SHP77 (cell line): Measurements from ENCODE around the gene RCAN1.

Experiments
- DNase-seq, 2 experiments: peaks; one replicate each; lab custom pipeline; 2025; lab: John Stamatoyannopoulos, UW

Gene RCAN1

DNA sequence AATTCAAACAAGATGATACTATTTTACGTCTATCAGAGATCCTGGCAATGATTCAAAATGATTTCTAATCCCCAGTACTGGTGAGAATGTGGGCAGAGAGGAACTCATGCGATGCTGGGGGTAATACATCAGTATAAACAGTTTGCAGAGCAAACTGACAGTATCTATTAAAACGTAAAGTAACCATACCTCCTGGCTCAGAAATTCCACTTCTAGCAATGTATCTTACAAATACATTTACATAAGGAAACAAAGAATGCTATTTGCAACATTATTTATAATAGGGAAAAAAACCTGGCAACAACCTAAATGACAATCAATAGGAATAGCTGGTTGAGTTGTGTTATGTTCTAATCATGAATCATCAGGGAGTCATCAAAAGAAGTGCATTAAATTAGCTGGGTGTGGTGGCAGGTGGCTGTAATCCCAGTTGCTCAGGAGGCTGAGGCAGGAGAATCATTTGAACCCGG is 15.9 kb downstream of the RCAN1 start:
- peak in 1 of 2 experiments; percentile 17 for DNase-seq

DNA sequence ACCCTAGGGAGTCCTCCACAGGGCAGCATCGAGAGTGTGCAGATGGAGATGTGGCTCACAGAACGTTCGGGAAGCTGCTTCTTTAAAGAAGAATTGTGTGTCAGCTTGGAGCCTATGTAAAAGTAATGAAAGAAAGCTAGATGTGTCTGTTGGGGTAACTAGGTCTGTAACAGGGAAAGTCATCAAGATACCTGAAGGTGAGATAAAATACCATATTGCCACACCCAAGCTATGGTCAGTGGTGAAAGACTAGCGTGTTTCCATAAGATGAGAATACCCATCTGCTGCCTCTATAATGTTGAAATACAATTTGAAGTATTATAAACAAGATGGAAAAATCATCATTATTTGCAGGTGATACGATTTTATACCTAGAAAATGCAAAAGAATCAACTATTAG is 17.5 kb downstream of the RCAN1 start:
- no peak for DNase-seq

DNA sequence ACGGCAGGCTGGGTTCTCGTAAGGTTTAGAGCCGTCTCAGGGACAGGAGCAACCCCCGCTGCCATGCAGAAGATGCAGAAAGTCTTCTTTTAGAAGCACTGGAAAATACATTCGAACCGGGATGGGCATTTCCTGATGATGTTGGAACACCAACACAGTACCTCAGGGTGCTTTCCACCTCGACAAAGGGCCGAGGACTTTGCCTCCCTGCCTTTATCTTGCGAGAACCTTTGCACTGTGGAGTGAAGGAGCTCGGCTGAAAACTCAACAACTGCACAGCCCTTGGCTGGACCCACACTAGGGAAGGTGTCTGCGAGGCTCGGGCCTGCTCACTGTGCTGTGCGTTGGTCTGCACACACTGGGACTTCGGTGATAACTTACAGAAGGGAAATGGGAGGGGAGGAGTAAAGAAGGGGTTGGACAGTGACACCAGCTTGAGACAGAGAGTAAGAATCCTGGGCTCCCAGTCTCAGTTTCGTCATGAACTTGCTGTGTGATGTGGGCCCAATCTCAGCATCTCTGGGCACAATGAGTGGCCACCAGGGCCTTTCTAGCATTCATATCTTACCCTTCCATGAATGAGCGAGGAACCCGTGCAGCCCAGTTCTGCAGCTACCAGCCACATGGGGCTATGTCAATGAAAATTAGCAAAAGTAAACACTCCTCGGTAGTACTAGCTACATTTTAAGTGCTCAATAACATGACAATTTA is 18.2 kb downstream of the RCAN1 start:
- no peak for DNase-seq

DNA sequence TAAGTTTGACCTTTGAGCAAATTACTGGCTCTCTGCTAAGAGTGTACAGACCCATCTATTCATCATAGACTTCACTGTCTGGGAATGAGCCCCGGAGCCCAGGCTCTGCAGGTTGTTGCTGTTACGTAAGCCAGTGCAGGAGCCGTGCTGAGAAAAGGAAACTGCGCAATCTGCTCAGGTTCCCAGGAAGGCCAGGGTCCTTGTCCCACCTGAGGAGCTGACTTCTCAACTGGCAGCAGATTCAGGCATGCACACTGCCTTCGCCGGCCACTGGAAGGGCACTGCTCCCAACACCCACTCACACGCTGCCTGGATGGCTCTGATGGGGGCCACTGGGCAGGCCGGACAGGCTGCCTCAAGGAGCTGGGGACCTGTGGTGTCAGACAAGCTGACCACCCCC is 19.5 kb downstream of the RCAN1 start:
- DNase-seq: no peak

DNA sequence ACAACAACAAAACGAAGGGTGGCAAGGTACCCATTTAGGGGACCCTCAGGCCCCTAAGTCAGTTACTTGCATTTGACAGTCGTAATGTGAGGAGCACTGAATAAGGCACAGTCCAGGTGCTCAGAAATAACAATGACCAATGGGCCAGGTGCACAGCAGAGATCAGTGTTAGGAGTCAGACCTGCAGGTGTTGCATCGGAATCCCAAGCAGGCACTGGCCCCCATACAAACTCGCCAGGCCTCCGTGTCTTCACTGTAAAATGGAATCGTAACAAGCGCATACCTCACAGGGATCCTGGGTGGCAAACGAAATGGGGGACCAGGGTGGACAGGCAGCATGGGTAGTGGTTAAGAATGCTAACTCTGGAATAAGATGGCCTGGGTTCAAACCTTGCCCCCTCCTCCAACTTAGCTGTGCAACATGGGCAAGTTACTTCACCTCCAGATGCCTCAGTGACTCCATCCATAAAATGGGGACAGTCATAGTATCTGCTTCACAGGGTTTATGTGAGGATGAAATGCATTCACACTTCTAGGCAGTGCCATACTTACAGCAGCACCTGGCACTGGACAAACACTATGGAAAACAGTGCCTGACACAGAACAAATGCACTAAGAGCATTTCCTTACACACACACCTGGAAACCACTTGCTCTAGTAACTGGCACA is 20.2 kb downstream of the RCAN1 start:
- no peak for DNase-seq

DNA sequence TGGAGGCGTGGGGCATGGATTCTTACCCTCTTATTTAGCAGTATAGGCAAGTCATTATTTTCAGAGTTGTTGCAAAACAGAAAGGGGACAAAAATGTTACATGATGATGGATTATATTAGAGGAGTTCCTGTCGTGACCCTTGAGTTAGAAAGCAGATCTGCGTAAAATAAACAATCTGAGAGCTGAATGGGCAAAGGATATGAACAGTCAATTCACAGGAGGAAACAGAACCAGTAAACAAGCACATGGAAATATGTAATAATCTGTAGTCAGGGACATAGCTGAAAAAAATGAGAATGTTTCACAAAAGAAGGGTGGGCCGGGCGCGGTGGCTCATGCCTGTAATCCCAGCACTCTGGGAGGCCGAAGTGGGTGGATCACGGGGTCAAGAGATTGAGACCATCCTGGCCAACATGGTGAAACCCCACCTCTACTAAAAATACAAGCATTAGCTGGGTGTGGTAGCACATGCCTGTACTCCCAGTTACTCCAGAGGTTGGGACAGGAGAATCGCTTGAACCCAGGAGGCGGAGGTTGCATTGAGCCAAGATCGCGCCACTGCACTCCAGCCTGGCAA is 20.9 kb downstream of the RCAN1 start:
- no peak for DNase-seq

DNA sequence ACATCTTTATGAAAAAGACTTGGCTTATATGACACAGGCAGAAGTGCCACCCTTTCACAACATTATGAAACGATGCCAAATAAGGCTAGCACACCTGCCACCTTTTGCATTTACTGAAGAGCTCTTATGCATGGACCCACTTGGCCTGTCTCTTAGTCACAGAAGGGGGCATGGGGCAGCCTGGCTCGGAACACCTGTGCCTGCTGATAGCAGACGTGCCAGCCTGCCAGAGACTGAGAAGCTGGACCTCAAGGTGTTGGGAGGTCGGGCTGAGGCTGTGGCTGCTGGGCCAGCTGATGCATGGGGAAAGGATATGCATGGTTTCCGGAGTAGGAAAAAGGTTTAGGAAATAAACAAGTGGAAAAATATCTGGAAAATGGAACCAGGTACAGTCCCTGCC is 21.5 kb downstream of the RCAN1 start:
- peak; percentile 25 to 49 for DNase-seq

DNA sequence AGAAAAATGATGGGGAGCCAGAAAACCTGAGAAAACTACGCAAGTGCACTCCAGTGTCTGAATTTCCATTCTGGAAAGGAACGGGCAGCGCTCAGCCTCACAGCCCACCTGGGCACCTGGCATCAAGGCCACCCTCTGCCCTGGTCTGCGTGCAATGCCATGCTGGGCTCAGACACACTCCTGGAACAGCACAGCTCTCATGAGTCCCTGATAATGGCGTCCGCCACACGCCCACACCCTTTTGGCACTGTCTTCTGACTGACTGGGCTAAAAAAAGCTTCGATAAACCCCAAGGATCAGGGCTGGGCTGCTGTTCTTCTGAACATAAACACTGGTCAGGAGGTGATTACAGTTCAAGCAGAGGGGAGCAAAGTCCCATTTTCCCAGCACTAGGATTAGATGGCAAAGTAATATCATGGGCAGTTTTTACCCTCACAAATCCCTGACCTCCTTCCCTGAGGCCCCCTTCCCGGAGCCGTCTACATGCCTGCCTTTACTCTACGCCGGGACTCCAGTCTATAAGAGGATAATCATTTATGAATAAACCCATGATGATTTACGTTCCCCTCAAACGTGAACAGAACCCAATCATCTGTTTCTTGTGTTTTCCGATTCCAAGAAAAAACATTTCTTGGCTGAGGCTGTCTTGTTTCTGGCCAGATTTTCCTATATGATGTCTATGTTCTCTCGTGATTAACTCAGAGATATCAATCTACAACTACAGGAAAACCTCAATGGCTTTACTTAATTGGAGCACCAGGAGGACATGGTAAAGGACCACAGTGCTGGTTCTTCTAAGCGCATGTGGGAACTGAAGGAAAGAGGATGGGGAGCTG is 22.6 kb downstream of the RCAN1 start:
- DNase-seq: no peak

DNA sequence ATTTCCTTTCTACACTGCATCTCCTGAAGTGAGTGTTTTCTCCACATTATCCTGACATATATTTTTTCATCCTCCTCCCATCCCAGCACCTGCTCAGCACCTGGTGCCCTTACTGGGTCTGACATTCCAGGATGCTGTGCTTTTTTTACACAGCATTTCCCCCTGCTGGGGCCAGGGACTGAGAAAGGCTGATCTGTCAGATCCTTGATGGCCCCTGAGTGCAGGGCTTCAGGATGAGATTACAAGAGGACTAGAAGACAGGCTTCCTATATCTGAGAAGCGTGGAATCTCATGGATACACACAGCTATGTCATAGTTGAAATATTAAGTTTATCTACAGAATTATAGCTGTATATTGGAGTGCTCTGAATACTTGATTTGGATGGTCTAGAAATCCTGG is 24.4 kb downstream of the RCAN1 start:
- peak in 1 of 2 experiments; percentile 38 for DNase-seq

DNA sequence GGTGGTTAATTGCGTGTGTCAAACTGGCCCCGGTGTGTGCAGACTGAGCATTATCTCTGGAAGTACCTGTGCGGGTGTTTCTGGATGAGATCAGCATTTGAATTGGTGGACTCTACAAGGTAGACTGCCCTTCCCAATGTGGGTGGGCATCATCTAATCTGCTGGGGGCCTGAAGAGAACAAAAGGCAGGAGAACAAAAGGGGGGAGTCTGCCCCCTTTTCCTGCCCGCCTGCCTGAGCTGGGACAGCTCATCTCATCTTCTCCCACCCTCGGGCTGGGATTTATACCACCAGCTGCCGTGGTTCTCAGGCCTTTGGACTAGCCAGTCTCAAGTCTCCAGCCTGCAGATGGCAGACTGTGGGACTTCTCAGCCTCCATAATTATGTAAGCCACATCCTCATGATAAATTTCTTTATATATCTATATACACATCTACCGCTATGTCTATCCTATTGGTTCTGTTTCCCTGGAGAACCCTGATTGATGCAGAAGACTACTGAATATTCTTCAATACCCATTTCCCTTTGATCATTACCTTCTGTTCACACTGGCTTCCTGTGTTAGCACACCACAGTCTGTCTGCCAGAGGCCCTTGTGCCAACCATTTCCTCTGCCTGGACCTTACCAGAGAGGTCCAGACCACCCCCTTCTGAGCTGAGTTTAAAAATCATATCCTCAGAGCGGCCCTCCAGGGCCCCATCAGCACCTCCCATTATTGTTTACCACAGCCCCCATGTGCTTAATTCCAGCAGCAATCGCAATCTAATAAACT is 25.2 kb downstream of the RCAN1 start:
- DNase-seq: no peak

DNA sequence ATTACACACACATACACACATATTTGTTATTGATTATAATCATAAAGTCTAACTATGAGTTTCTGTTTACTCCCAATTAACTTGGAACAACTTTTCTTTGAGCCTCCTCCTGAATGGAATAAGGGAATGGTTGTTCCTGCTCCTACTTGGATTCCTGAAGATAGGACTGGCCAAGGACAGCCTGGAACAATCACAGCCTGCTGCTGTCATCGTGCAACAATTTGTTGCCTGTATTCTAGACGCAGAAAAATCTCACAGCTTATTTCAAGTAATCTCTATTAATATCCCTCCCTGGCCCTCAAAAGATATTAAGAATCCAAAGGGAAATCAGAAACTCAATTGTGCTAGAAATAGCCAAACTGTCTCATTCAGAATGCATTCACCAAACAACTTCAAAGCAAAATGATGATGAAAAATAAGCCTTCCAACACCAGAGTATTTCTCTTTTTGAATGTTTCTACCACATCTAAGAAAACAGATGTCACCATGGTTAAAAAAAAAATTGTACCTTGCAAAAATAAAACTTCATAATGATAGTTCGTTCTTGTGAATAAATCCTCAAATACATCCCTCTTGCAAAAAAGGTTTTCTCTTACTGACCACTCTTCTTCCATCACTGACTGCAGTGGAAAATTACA is 30.9 kb downstream of the RCAN1 start:
- no peak for DNase-seq

DNA sequence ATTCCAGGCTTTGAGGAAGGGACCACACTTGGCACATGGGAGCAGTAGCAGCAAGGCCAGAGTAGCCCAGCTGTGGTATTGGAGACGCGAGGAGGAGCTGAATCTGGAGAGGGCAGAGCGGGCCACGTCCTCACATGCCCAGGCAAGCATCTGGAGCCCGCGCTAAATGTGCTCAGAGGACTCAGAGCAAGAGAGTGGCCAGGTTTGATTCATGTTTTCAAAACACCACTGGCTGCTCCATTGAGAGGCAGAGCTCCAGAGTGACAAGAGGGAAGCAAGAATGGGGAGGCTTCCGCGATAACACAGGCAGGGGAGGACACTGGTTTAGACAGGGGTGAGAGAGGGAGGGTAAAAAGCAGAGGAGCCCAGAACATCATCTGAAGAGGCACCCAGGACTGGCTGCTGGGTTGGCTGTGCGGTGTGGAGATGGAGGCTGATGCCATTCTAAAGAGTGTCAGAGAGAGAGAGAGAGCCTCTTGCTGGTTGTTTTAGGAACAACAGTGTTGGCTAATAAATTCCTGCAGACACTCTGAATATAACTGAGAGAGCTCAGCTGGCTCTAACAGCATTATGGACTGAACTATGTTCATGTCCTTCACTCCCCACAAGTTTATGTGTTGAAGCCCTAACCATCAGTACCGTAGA is 32.3 kb downstream of the RCAN1 start:
- no peak for DNase-seq

DNA sequence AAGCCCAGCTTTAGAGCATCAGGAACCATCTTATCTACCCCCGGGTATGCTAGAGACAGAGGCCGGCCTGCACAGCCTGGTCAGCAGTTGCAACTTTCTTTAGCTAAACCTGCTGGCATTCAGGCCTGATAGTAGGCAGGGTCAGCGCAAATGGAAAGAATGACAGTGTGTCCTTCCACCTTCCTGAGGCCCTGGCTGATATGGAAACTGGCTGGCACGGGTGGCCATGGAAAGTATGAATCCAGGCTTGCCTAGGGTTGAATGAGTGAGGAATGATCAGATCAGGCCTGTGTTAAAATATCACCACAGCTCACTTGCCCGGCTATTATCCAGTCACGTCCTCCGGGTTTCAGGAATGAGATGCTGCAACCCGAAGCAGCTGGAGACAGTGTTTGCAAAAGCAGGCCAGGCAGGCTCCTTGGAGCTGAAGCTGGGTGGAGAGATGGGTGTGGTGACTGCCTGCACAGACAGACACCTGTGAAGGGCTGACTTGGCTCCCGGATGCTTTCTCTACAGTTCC is 34.7 kb downstream of the RCAN1 start:
- no peak for DNase-seq

DNA sequence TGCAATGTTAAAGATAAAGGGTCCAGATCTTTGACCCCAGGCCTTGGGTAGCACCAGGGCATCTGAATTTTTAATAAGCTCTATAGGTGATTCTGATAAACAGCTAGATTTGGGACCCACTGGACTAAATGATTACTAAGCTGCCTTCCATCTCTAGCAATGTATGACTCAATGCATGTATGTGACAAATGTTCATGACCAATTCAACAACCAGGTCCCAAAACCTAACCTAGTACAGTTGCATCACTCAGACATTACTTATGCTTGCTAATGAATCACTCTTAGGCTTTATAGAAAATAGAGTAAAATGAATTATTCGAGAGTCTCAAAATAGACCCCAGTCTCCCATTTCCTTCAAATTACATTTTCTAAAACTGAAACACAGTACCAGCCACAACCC is 35.5 kb downstream of the RCAN1 start:
- DNase-seq: no peak

DNA sequence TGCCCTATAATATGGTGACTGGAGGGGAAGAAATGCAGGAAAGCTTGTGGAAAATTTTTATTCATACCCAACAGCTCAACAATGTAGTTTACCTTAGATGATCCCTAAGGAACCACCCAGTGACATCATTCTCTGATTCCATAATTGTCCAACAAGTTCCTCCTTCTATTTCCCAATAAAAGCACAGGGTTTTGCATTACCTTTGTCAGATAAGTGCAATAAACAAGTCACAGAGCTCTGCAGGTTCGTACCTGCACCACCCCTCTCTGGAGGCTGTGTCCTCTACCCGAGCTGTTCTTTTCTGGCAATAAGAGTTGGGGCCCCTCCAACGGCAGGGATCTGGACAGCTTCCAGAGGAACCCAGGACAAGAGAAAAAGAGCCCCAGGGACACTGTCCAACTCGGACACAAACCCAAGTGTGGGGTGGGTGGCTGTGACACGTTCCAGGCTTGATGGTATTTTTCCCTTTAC is 38.8 kb downstream of the RCAN1 start:
- DNase-seq: no peak

DNA sequence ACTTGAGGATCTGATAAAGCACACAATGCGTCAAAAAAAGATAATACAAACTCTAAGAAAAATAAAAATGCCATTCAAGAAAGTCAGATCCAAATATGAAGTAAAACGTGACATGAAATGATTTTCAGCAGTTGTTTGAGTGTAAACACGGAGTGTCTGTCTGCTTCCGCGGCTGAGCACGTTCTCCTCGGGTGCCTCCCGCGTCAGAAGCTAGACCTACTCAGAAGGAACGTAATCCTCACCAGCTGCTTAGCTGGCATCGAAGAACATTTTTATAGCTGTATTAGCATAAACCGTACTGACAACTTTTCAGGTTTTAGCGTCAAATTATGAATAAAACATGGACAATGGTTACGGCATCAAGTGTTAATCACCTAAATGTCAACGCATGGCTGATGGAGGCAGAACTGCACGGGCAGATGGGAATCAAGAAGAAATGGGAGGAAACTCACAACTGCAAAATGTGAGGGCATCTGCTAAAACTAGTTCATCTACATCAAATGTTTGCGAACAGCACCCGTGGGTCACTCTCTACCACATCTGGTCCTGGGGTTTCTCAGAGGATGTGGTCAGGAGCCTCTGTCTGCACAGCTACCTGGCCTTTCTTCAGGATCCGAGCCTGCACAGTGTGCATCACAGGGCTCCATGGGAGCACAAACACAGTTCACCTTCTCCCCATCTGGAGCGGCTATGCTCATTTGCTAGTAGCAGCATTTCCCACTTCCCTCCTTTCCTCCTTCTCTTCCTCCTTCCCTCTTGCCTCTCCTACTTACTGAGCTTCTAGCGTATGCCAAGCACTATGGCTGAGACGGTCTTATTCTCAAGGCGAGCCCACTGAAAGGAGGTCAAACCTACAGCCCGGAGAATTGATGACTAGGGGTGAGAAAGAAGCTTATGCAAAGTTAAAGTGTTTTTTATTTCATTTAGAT is 40.0 kb downstream of the RCAN1 start:
- no peak for DNase-seq

DNA sequence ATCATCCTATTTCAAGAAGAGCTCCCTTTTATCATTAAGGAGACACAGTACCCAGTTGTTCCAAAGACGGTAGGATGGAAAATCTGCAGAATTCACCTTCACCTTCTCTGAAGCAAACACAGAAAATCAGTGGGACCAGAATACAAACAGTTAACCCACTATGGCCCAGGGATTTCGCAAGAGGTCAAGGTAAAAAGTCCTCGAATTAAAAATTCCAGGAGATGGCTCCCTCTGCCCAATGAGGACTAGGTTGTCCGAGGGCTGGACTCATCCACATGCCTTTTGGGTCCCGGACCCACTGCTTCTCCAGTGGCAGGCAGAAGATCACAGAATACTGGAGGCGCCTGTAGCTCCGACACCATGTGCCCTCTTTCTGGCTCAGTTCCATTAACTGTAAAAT is 42.9 kb downstream of the RCAN1 start:
- no peak for DNase-seq

DNA sequence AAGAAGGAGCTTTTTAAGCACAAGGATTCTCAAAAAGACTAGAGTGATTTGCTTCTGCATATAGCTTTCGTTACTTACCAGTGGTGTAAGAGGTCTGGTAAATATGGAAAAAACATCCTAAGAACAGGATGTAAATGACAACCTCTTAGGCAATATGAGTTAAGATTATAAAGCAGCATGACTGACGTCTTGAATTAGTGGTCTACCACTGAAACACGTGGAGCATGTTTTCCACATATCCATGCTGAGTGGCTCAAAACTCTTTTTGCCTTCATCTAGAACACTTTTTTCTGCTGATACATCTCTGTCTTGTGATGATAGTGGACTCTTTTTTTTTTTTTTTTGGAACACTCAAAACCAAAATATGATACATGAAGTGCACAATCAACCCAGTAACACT is 44.6 kb downstream of the RCAN1 start:
- no peak for DNase-seq

DNA sequence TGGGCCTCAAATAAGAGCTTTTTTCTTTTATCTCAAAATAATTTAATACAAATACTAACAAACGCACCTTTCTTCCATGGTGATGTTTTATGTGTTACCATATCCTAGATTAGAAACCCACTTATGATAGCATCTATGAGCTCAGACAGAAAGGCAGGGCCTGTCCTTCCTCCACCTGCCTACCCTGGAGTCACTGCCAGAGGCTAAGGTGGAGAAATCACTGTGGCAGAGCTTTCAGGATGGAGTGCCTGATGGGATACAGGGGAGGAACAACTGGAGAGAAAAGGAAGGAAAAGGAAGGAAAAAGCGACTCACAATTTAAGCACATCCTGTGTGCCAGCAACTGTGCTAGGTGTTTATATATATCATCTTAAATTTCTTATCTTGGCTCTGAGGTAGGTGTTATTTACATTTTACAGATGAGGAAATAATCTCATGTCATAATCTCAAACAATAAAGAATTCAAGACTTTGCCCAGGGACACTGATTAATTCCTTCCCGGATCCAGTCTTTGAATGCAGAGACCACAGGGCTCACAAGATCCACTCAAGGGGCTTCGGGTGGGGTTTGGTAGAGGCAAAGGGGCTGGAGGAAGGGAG is 45.4 kb downstream of the RCAN1 start:
- no peak for DNase-seq
